CD4-positive, alpha-beta T cell (primary cell): Measurements from ENCODE around the gene GPS1. TPM values are rescaled to one million over a fixed set of nuclear protein-coding genes. Genes with fewer than 3 reads are reported as not detected.

ENCODE experiments used
- ATAC-seq: fragments of 200-7000 bp; cut with Tn5 transposase; one replicate; pipeline ENCODE4 v1.10.0; 2022; ENCODE audit warnings: mild to moderate bottlenecking; ENCODE audit not compliant: poor library complexity
- CTCF ChIA-PET: fragments of 350-600 bp; sonication (Branson Sonifier 250); formaldehyde crosslinking; loops from one replicate; lab custom pipeline; 2021; ENCODE audit warnings: antibody characterized with exemption, inconsistent platforms; lab: Charles Lee
- POLR2A ChIA-PET: fragments of 350-600 bp; sonication (Branson Sonifier 250); formaldehyde crosslinking; loops from one replicate; lab custom pipeline; 2021; ENCODE audit warnings: antibody characterized with exemption, inconsistent platforms; lab: Charles Lee
- DNase-seq, 14 experiments: peaks; one replicate each; pipeline ENCODE4 v3.0.0-alpha.2; 2013 to 2020; ENCODE audit warnings: mixed read lengths in 2 of 14
- H3K27ac ChIP-seq, 2 donors: one replicate each; pipeline versions ENCODE4 v1.5.1 to v1.7.0; 2013; ENCODE audit warnings: low read length in 2 of 2, low read depth in 1 of 2, mild to moderate bottlenecking in 1 of 2
- H3K27me3 ChIP-seq, 2 experiments: 1 replicate in 1 of 2; 2 replicates in 1 of 2; pipeline versions ENCODE4 v1.6.1 to v1.7.0; 2013; ENCODE audit warnings: low read length in 2 of 2, control low read depth in 1 of 2, mild to moderate bottlenecking in 1 of 2, moderate library complexity in 1 of 2; ENCODE audit not compliant: insufficient read depth in 2 of 2, control insufficient read depth in 1 of 2
- H3K36me3 ChIP-seq: one replicate; pipeline ENCODE4 v1.6.1; 2013; ENCODE audit warnings: low read length, control low read depth; ENCODE audit not compliant: insufficient read depth
- H3K4me1 ChIP-seq: one replicate; pipeline ENCODE4 v1.6.1; 2013; ENCODE audit warnings: low read length, control low read depth; ENCODE audit not compliant: insufficient read depth
- H3K4me3 ChIP-seq: one replicate; pipeline ENCODE4 v1.5.1; 2013; ENCODE audit warnings: mild to moderate bottlenecking, low read length, moderate library complexity
- H3K9me3 ChIP-seq, 2 experiments: 1 replicate in 1 of 2; 2 replicates in 1 of 2; pipeline versions ENCODE4 v1.6.1 to v1.7.0; 2013; ENCODE audit warnings: low read length in 2 of 2, mild to moderate bottlenecking in 2 of 2, control low read depth in 1 of 2, moderate library complexity in 1 of 2; ENCODE audit not compliant: control insufficient read depth in 1 of 2, insufficient read depth in 1 of 2
- H3K27ac Mint-ChIP-seq: one replicate; pipeline ENCODE4 v1.8.0; 2020; ENCODE audit warnings: mixed read lengths
- H3K27me3 Mint-ChIP-seq: one replicate; pipeline ENCODE4 v1.8.0; 2021; ENCODE audit warnings: mixed read lengths
- H3K36me3 Mint-ChIP-seq: one replicate; pipeline ENCODE4 v1.8.0; 2021; ENCODE audit warnings: low read depth, mixed read lengths
- H3K4me1 Mint-ChIP-seq: one replicate; pipeline ENCODE4 v1.8.0; 2021; ENCODE audit warnings: low read depth, mixed read lengths
- H3K4me3 Mint-ChIP-seq: one replicate; pipeline ENCODE4 v1.8.0; 2020; ENCODE audit warnings: mild to moderate bottlenecking, mixed read lengths
- H3K9me3 Mint-ChIP-seq: one replicate; pipeline ENCODE4 v1.8.0; 2020; ENCODE audit warnings: mixed read lengths
- CTCF ChIP-seq: fragments of 200-600 bp; IDR thresholded peaks from one replicate; pipeline ENCODE4 v1.8.0; 2022; ENCODE audit warnings: antibody characterized with exemption, mild to moderate bottlenecking
- intact Hi-C, 2 experiments: fragments of 100-400 bp; cut with DNase I in 1 of 2; cut with micrococcal nuclease in 1 of 2; formaldehyde crosslinking; loops; one replicate each; pipeline versions ENCODE4 v1.15.1 to v1.9.0; 2023 to 2025; cut with DNase I, micrococcal nuclease
- total RNA-seq, 174 experiments: library from RNA in 2 of 174; stranded (reverse) in 2 of 174; gene quantifications; one replicate each; pipeline ENCODE4 v1.2.3 and lab custom pipeline; 2021 to 2026

GPS1 gene
- total RNA-seq, 2 experiments from 2014 or later: 64.6 to 69.3 TPM

DNA sequence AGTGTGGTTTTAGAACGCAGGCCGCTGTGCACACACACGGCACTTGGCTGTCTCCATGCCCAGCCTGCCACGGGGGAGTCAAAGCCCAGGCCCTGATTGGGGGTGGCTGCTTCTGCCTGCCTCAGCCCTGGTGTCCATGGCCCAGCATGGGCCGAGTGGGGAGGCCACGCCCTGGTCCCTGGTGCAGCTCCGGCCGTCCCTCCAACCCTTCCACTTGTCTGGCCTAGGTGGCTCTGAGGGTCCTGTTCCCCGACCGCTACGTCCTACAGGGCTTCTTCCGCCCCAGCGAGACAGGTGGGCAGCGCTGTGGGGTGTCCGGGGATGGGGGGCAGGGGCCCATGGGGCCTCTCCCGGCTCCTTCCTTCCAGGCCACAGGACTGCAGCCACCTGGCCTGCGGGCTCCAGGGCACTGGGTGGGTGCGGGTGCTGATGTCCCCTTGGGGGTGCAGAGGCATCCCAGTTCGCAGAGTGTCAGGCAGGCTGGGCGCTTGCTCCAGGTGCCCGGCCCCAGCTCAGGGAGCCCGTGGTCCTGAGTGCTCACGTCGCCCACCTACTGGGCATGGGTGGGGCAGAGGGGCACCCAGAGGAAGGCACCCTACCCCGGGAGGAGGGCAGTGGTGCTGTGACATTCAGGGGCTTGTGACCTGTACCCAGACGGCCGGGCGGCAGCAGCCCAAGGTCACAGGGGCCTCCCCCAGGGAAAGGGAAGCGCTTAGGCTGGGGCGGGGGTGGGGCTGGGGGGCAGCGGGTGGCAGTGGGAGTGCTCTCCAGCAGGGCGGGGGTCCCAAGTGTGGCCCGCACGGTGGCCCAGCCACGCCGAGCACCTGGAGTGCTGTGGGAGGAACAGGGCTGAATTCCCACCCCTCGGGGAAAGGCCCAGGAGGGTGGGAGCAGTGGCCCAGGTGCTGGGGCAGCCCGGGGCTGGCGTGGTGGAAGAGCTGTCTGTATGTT, 40.8 kb upstream of the GPS1 start:
- Mint-ChIP-seq H3K27me3 (no peaks in the 10 kb centered on the region), H3K9me3 (no peaks in the 10 kb centered on the region), H3K4me1 (no peaks in the 10 kb centered on the region), H3K4me3 (no peak overlapping the region), H3K27ac (no peak overlapping the region), H3K36me3 (no peaks in the 10 kb centered on the region)
- Histone ChIP-seq H3K9me3 (no peaks in the 10 kb centered on the region), H3K4me3 (no peak overlapping the region), H3K4me1 (no peaks in the 10 kb centered on the region), H3K27me3 (no peaks in the 10 kb centered on the region), H3K36me3 (no peaks in the 10 kb centered on the region), H3K27ac (no peak overlapping the region)
- intact Hi-C loops: no loop called here
- CTCF ChIA-PET: interaction anchor here (1.2 kb wide), 1 partner anchor 51 kb away, joined by 3 read pairs; no protein-coding TSS in a partner anchor
- no peak for ATAC-seq
- POLR2A ChIA-PET: no interaction called here
- no peak for DNase-seq
- TF ChIP-seq CTCF: no peak

GRCh38 chr17:82011617-82012187, 40.0 kb upstream of the GPS1 start:
- no peaks in the 10 kb centered on the region for H3K27me3 Mint-ChIP-seq
- no peaks in the 10 kb centered on the region for H3K36me3 Mint-ChIP-seq
- no peak for TF ChIP-seq CTCF
- no peak overlapping the region for H3K4me3 Mint-ChIP-seq
- no peak for ATAC-seq
- H3K9me3 Mint-ChIP-seq: no peaks in the 10 kb centered on the region
- DNase-seq: no peak
- no peaks in the 10 kb centered on the region for H3K9me3 ChIP-seq
- H3K27ac Mint-ChIP-seq: no peak overlapping the region
- CTCF ChIA-PET: no interaction called here
- no peak overlapping the region for H3K27ac ChIP-seq
- no peaks in the 10 kb centered on the region for H3K4me1 ChIP-seq
- no peaks in the 10 kb centered on the region for H3K4me1 Mint-ChIP-seq
- no peak overlapping the region for H3K4me3 ChIP-seq
- POLR2A ChIA-PET: no interaction called here
- no peaks in the 10 kb centered on the region for H3K36me3 ChIP-seq
- no peaks in the 10 kb centered on the region for H3K27me3 ChIP-seq
- intact Hi-C loops: no loop called here

DNA sequence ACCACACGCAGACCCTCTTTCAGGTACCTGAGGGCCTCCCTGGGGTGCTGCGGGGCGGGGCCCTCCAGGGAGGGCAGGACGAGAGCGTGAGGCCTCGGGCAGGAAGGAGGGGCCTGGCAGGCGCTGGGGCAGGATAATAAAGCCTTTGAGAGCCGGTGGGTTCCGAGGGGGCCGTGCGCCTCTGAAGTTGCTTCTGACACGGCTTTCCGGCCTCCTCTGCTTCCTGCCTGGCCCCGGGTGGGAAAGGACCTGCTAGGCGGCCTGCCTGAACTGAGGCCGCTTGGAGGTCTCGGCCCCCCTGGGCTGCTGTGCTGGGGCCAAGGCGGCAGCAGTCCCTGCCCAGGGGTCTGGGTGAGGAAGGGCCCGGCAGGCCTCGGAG, 39.4 kb upstream of the GPS1 start:
- intact Hi-C loops: no loop called here
- ATAC-seq: no peak
- Histone ChIP-seq H3K36me3 (no peaks in the 10 kb centered on the region), H3K27me3 (no peaks in the 10 kb centered on the region), H3K9me3 (no peaks in the 10 kb centered on the region), H3K4me1 (no peaks in the 10 kb centered on the region), H3K27ac (no peak overlapping the region), H3K4me3 (no peak overlapping the region)
- CTCF ChIA-PET: interaction anchor here (1.2 kb wide), 1 partner anchor 53 kb away, joined by 5 read pairs; no protein-coding TSS in a partner anchor
- TF ChIP-seq CTCF: no peak
- DNase-seq: no peak
- Mint-ChIP-seq H3K4me1 (no peaks in the 10 kb centered on the region), H3K9me3 (no peaks in the 10 kb centered on the region), H3K27ac (no peak overlapping the region), H3K36me3 (no peaks in the 10 kb centered on the region), H3K4me3 (no peak overlapping the region), H3K27me3 (no peaks in the 10 kb centered on the region)
- POLR2A ChIA-PET: interaction anchor here (0.5 kb wide), 1 partner anchor 10 kb away, joined by 3 read pairs; the partner anchor contains the start of gene CENPX
